Endothelial cell of umbilical vein (primary cell): ENCODE results near the gene FARP1.

Experiments used
- EZH2 ChIP-seq: IDR thresholded peaks from 2 replicates; pipeline ENCODE4 v1.6.1; 2012; ENCODE audit warnings: borderline replicate concordance, low read depth, mild to moderate bottlenecking, moderate library complexity, low read length, inconsistent platforms; ENCODE audit not compliant: severe bottlenecking
- FOS ChIP-seq: IDR thresholded peaks from 2 replicates; pipeline ENCODE4 v1.6.1; 2011; ENCODE audit warnings: mild to moderate bottlenecking, low read length, moderate library complexity, borderline replicate concordance; ENCODE audit not compliant: insufficient read depth
- JUN ChIP-seq: IDR thresholded peaks from 2 replicates; pipeline ENCODE4 v1.6.1; 2011; ENCODE audit warnings: borderline replicate concordance, low read depth; ENCODE audit not compliant: insufficient read length, insufficient read depth
- POLR2A ChIP-seq: IDR thresholded peaks from 2 replicates; pipeline ENCODE4 v1.6.1; 2012; ENCODE audit warnings: low read depth, mild to moderate bottlenecking, control low read depth, low read length
- POLR2AphosphoS5 ChIP-seq: IDR thresholded peaks from 2 replicates; pipeline ENCODE4 v1.6.1; 2012; ENCODE audit warnings: low read depth, mild to moderate bottlenecking, control low read depth, low read length, moderate library complexity; ENCODE audit not compliant: insufficient read depth
- TF ChIP-seq, protein P1 (sequence below), 2 donors: IDR thresholded peaks; 1 replicate in 1 of 2; 2 replicates in 1 of 2; pipeline ENCODE4 v1.5.1; 2011; ENCODE audit warnings: low read length in 2 of 2, mild to moderate bottlenecking in 2 of 2, moderate library complexity in 2 of 2, control low read depth in 1 of 2, inconsistent platforms in 1 of 2, low read depth in 1 of 2; ENCODE audit not compliant: insufficient read depth in 1 of 2; ENCODE audit errors: extremely low read depth in 1 of 2
- TF ChIP-seq, protein P2 (sequence below): IDR thresholded peaks from 2 replicates; pipeline ENCODE4 v1.6.1; 2011; ENCODE audit not compliant: insufficient read depth, insufficient read length

DNA sequence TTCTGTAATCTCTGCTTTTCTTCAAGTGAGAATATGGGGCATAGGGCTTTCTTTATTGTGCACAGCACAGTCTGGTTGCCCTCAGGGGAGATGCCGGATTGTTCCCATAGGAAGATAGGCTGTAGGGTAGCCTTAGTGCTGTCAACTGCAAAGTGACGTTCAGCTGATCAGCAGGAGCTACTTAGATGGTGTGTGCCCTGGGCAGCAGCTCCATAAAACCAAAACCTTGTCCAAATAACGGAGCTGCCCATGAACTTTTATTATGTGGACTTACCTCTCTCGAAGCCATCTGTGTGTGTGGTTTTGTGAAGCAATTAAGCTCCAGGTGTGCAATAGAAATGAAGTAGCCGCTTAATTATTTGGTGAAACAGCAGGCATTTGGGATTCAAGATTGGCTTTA, 154.2 kb downstream of the FARP1 start:
- TF ChIP-seq EZH2 = no peak
- TF ChIP-seq, protein P1, sequence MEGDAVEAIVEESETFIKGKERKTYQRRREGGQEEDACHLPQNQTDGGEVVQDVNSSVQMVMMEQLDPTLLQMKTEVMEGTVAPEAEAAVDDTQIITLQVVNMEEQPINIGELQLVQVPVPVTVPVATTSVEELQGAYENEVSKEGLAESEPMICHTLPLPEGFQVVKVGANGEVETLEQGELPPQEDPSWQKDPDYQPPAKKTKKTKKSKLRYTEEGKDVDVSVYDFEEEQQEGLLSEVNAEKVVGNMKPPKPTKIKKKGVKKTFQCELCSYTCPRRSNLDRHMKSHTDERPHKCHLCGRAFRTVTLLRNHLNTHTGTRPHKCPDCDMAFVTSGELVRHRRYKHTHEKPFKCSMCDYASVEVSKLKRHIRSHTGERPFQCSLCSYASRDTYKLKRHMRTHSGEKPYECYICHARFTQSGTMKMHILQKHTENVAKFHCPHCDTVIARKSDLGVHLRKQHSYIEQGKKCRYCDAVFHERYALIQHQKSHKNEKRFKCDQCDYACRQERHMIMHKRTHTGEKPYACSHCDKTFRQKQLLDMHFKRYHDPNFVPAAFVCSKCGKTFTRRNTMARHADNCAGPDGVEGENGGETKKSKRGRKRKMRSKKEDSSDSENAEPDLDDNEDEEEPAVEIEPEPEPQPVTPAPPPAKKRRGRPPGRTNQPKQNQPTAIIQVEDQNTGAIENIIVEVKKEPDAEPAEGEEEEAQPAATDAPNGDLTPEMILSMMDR (IDR thresholded peaks at IDR 0.05; ENCODE audit: extremely low read depth in 1 of 2, insufficient read depth in 1 of 2, low read depth in 1 of 2, low read length in 2 of 2) = no peak
- no peak for TF ChIP-seq POLR2A
- TF ChIP-seq POLR2AphosphoS5 = no peak
- TF ChIP-seq, protein P2, sequence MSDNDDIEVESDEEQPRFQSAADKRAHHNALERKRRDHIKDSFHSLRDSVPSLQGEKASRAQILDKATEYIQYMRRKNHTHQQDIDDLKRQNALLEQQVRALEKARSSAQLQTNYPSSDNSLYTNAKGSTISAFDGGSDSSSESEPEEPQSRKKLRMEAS = no peak
- no peak for TF ChIP-seq JUN
- no peak for TF ChIP-seq FOS
